IMR-90 (cell line): ENCODE measurements around the gene USB1. TPM values are rescaled to one million over a fixed set of nuclear protein-coding genes. Genes with fewer than 3 reads are reported as not detected.

Experiments
- ATAC-seq: fragments of 200-7000 bp; cut with Tn5 transposase; 2 replicates; pipeline ENCODE4 v1.9.1; 2020; ENCODE audit warnings: low read depth, mild to moderate bottlenecking, moderate library complexity
- BruUV-seq: library from RNA; stranded (reverse); fragments of 400-500 nt; replicated peaks from 2 replicates; lab custom pipeline; 2021; lab: Mats Ljungman, UMichigan
- CTCF ChIA-PET: fragments of 300-600 bp; formaldehyde crosslinking; extraction: SDS; loops from one replicate; lab custom pipeline; 2021; ENCODE audit warnings: antibody characterized with exemption; lab: Yijun Ruan, JAX
- POLR2A ChIA-PET: fragments of 300-600 bp; sonication (Branson Sonifier 250); formaldehyde crosslinking; loops from one replicate; lab custom pipeline; 2022; ENCODE audit warnings: antibody characterized with exemption; ENCODE audit not compliant: unreplicated experiment; lab: Charles Lee
- DNase-seq: peaks from one replicate; pipeline ENCODE4 v3.0.0; 2013
- H2AFZ ChIP-seq: replicated peaks from 2 replicates; pipeline ENCODE3; 2013; ENCODE audit warnings: low read length, mild to moderate bottlenecking; ENCODE audit not compliant: poor library complexity
- H2AK5ac ChIP-seq: 2 replicates; pipeline ENCODE4 v1.6.1; 2013; ENCODE audit warnings: low read depth, low read length, inconsistent platforms
- H2AK9ac ChIP-seq: replicated peaks from 2 replicates; pipeline ENCODE3; 2013; ENCODE audit warnings: mild to moderate bottlenecking, low read depth, low read length, moderate library complexity; ENCODE audit not compliant: poor library complexity
- H2BK120ac ChIP-seq: 2 replicates; pipeline ENCODE4 v1.6.1; 2013; ENCODE audit warnings: low read depth, low read length, inconsistent platforms
- H2BK15ac ChIP-seq: 3 replicates; pipeline ENCODE4 v1.6.1; 2013; ENCODE audit warnings: low read depth, low read length, inconsistent platforms
- H2BK20ac ChIP-seq: 2 replicates; pipeline ENCODE4 v1.6.1; 2013; ENCODE audit warnings: low read depth, mild to moderate bottlenecking, inconsistent platforms, low read length, moderate library complexity
- H2BK5ac ChIP-seq: 2 replicates; pipeline ENCODE4 v1.6.1; 2013; ENCODE audit warnings: mild to moderate bottlenecking, low read depth, low read length, inconsistent platforms; ENCODE audit not compliant: poor library complexity, severe bottlenecking
- H3K14ac ChIP-seq: replicated peaks from 2 replicates; pipeline ENCODE4 v1.6.1; 2013; ENCODE audit warnings: low read depth, low read length, inconsistent platforms
- H3K18ac ChIP-seq: 2 replicates; pipeline ENCODE4 v1.6.1; 2013; ENCODE audit warnings: low read depth, low read length, control low read depth
- H3K23ac ChIP-seq: 2 replicates; pipeline ENCODE4 v1.6.1; 2013; ENCODE audit warnings: low read depth, low read length, inconsistent platforms
- H3K27ac ChIP-seq: 2 replicates; pipeline ENCODE4 v1.5.1; 2013; ENCODE audit warnings: mild to moderate bottlenecking, control low read depth, low read length; ENCODE audit not compliant: insufficient read depth
- H3K27me3 ChIP-seq: 2 replicates; pipeline ENCODE4 v1.6.1; 2013; ENCODE audit warnings: low read length; ENCODE audit not compliant: control insufficient read depth, insufficient read depth
- H3K36me3 ChIP-seq: 2 replicates; pipeline ENCODE4 v1.6.1; 2013; ENCODE audit warnings: low read length, mixed read lengths; ENCODE audit not compliant: control insufficient read depth, insufficient read depth
- H3K4ac ChIP-seq: 2 replicates; pipeline ENCODE4 v1.6.1; 2013; ENCODE audit warnings: low read depth, low read length, inconsistent platforms
- H3K4me1 ChIP-seq: 2 replicates; pipeline ENCODE4 v1.6.1; 2013; ENCODE audit warnings: low read length, mixed read lengths; ENCODE audit not compliant: control insufficient read depth, insufficient read depth
- H3K4me2 ChIP-seq: 2 replicates; pipeline ENCODE4 v1.6.1; 2013; ENCODE audit warnings: low read depth, mild to moderate bottlenecking, control low read depth, low read length, moderate library complexity
- H3K4me3 ChIP-seq: 2 replicates; pipeline ENCODE4 v1.5.1; 2013; ENCODE audit warnings: low read depth, mild to moderate bottlenecking, control low read depth, low read length, moderate library complexity; ENCODE audit not compliant: insufficient read depth
- H3K56ac ChIP-seq: 2 replicates; pipeline ENCODE4 v1.6.1; 2013; ENCODE audit warnings: low read length, inconsistent platforms; ENCODE audit not compliant: insufficient read depth; ENCODE audit errors: extremely low read depth
- H3K79me1 ChIP-seq, 2 experiments: 2 replicates each; pipeline ENCODE4 v1.6.1; 2013; ENCODE audit warnings: low read length in 2 of 2, inconsistent platforms in 1 of 2, low read depth in 1 of 2
- H3K9ac ChIP-seq: 2 replicates; pipeline ENCODE4 v1.6.1; 2013; ENCODE audit warnings: low read depth, low read length, control low read depth
- H3K9me1 ChIP-seq: 2 replicates; pipeline ENCODE4 v1.6.1; 2013; ENCODE audit warnings: low read length, inconsistent platforms; ENCODE audit not compliant: insufficient read depth
- H3K9me3 ChIP-seq: 2 replicates; pipeline ENCODE4 v1.6.1; 2013; ENCODE audit warnings: low read length; ENCODE audit not compliant: control insufficient read depth, insufficient read depth
- H4K20me1 ChIP-seq: 2 replicates; pipeline ENCODE4 v1.6.1; 2013; ENCODE audit warnings: low read length, inconsistent platforms; ENCODE audit not compliant: insufficient read depth
- H4K5ac ChIP-seq: 2 replicates; pipeline ENCODE4 v1.6.1; 2013; ENCODE audit warnings: mild to moderate bottlenecking, low read depth, low read length, control low read depth
- H4K8ac ChIP-seq, 2 experiments: 2 replicates each; pipeline ENCODE4 v1.6.1; 2013; ENCODE audit warnings: low read depth in 2 of 2, low read length in 2 of 2, control low read depth in 1 of 2, inconsistent platforms in 1 of 2
- H4K91ac ChIP-seq: 2 replicates; pipeline ENCODE4 v1.6.1; 2013; ENCODE audit warnings: low read depth, low read length, inconsistent platforms; ENCODE audit not compliant: insufficient read depth
- BHLHE40 ChIP-seq: fragments of 150-350 bp; IDR thresholded peaks from 2 replicates; pipeline ENCODE4 v1.6.1; 2016; ENCODE audit warnings: mild to moderate bottlenecking, low read depth, low read length
- CHD1 ChIP-seq: IDR thresholded peaks from 2 replicates; pipeline ENCODE4 v1.6.1; 2012; ENCODE audit warnings: low read depth, low read length, improper control_type of control experiment
- FOS ChIP-seq: fragments of 150-350 bp; IDR thresholded peaks from 2 replicates; pipeline ENCODE4 v1.6.1; 2016; ENCODE audit warnings: low read depth, low read length
- MXI1 ChIP-seq: IDR thresholded peaks from 2 replicates; pipeline ENCODE4 v1.6.1; 2012; ENCODE audit warnings: low read depth, mild to moderate bottlenecking, low read length, moderate library complexity, borderline replicate concordance
- NFE2L2 ChIP-seq: fragments of 150-350 bp; IDR thresholded peaks from 2 replicates; pipeline ENCODE4 v1.6.1; 2016; ENCODE audit warnings: low read depth, mild to moderate bottlenecking, low read length
- POLR2A ChIP-seq: IDR thresholded peaks from 2 replicates; pipeline ENCODE4 v1.6.1; 2012; ENCODE audit warnings: mild to moderate bottlenecking, low read depth, low read length
- RAD21 ChIP-seq: IDR thresholded peaks from 2 replicates; pipeline ENCODE4 v1.6.1; 2012; ENCODE audit warnings: low read length, improper control_type of control experiment
- RCOR1 ChIP-seq: IDR thresholded peaks from 2 replicates; pipeline ENCODE4 v1.6.1; 2012; ENCODE audit warnings: mild to moderate bottlenecking, low read length, improper control_type of control experiment; ENCODE audit not compliant: insufficient replicate concordance
- SMC3 ChIP-seq: fragments of 150-350 bp; IDR thresholded peaks from 2 replicates; pipeline ENCODE4 v1.6.1; 2016; ENCODE audit warnings: low read depth, mild to moderate bottlenecking, antibody characterized with exemption, low read length, moderate library complexity
- WGBS, 2 experiments: methylation state at CpG; one replicate each; pipeline versions ENCODE4 v1.1.5 to v1.1.7; 2013; ENCODE audit warnings: missing lambda C conversion rate in 2 of 2; ENCODE audit not compliant: insufficient read length in 1 of 2; ENCODE audit errors: extremely low coverage in 2 of 2; 5-methylcytosine and 5-hydroxymethylcytosine counted together
- dilution Hi-C: fragments of 300-500 bp; cut with HindIII; formaldehyde crosslinking; loops from one replicate; pipeline ENCODE4 v1.14.3; 2018; ENCODE audit warnings: low sequenced_read_pairs; ENCODE audit not compliant: unreplicated experiment
- in situ Hi-C: fragments of 300-500 bp; cut with MboI; formaldehyde crosslinking; loops from 3 replicates; pipeline ENCODE4 v1.14.3; 2019; ENCODE audit warnings: low sequenced_read_pairs, inconsistent platforms, mixed read lengths
- intact Hi-C: fragments of 100-400 bp; cut with micrococcal nuclease; formaldehyde crosslinking; loops from 2 replicates; pipeline ENCODE4 v1.10.0; 2022
- polyA plus RNA-seq, 3 experiments: library from polyadenylated mRNA; depleted of rRNA; stranded (reverse); fragments of >200 nt; gene quantifications; 2 replicates each; pipeline ENCODE4 v1.2.3, GENCODE V29; 2012; ENCODE audit warnings: low replicate concordance in 1 of 3
- total RNA-seq: library from RNA; depleted of rRNA; stranded (reverse); fragments of >200 nt; gene quantifications from 2 replicates; pipeline ENCODE4 v1.2.3, GENCODE V29; 2012

USB1 gene
- total and polyA plus RNA-seq, 2 of the 4 experiments (the other 2 are of a cell fraction): 45.9 to 94.9 TPM

- H3K4ac ChIP-seq: no peak overlapping the region
- H3K4me2 ChIP-seq: no peak overlapping the region
- no peak overlapping the region for H3K9ac ChIP-seq
- H3K56ac ChIP-seq: no peak overlapping the region
- H3K36me3 ChIP-seq: no peaks in the 10 kb centered on the region
- no peak overlapping the region for H2BK15ac ChIP-seq
- POLR2A ChIA-PET: no interaction called here
- in situ Hi-C loops (no loop called here), dilution Hi-C loops (no loop called here), intact Hi-C loops (no loop called here)
- H3K27me3 ChIP-seq: peaks cover 44% of the 10 kb centered on the region
- no peak overlapping the region for H4K91ac ChIP-seq
- H2AFZ ChIP-seq: no peak overlapping the region
- H2BK5ac ChIP-seq: no peak overlapping the region
- no peak overlapping the region for H2BK120ac ChIP-seq
- no peak overlapping the region for H4K5ac ChIP-seq
- CTCF ChIA-PET: no interaction called here
- no peak overlapping the region for H3K4me3 ChIP-seq
- no peak overlapping the region for H3K23ac ChIP-seq
- H2BK20ac ChIP-seq: no peak overlapping the region
- DNase-seq (no peak), ATAC-seq (no peak)
- H3K79me1 ChIP-seq: no peaks in the 10 kb centered on the region
- BruUV-seq: no TSS peak
- H3K27ac ChIP-seq: no peak overlapping the region
- TF ChIP-seq MXI1 (no peak), RCOR1 (no peak), RAD21 (no peak), POLR2A (no peak), SMC3 (no peak), CHD1 (no peak), FOS (no peak), BHLHE40 (no peak), NFE2L2 (no peak)
- H4K8ac ChIP-seq: no peak overlapping the region
- no peaks in the 10 kb centered on the region for H4K20me1 ChIP-seq
- no peaks in the 10 kb centered on the region for H3K9me1 ChIP-seq
- H3K4me1 ChIP-seq: no peaks in the 10 kb centered on the region; the same call in 1 of the 2 replicates
- 70% methylated on average over 2 of the region's 9 CpGs; no CpG with 5 or more reads in 1 of the 2 experiments for WGBS, 2 experiments
- H3K14ac ChIP-seq: no peak overlapping the region
- no peak overlapping the region for H3K18ac ChIP-seq
- H2AK5ac ChIP-seq: no peak overlapping the region
- H3K9me3 ChIP-seq: peaks cover 2% of the 10 kb centered on the region; the same call in 1 of the 2 replicates
- H2AK9ac ChIP-seq: no peak overlapping the region
Measured at GRCh38 chr16:57966986-57967385, 34.2 kb upstream of the USB1 start.
